Stomach (tissue), 9 donors: ENCODE results near the gene PRELID1. TPM values are rescaled to one million over a fixed set of nuclear protein-coding genes. Genes with fewer than 3 reads are reported as not detected.

Experiments
- DNase-seq, 2 donors: peaks; one replicate each; pipeline versions ENCODE4 v3.0.0 to v3.0.0-alpha.2; 2013 to 2019
- H3K27ac ChIP-seq, 5 donors: fragments of 200-600 bp in 4 of 5; sonication (generic) in 4 of 5; one replicate each; pipeline ENCODE4 v1.5.1; 2013 to 2019; ENCODE audit warnings: mild to moderate bottlenecking in 1 of 5, moderate library complexity in 1 of 5
- H3K27me3 ChIP-seq, 3 donors: fragments of 200-600 bp; sonication (generic); one replicate each; pipeline ENCODE4 v1.5.1; 2017 to 2019; ENCODE audit warnings: mixed run types in 1 of 3
- H3K36me3 ChIP-seq, 4 donors: fragments of 200-600 bp; sonication (generic); 1 replicate in 3 of 4; 2 replicates in 1 of 4; pipeline ENCODE4 v1.5.1; 2016 to 2019
- H3K4me1 ChIP-seq, 4 donors: fragments of 200-600 bp; sonication (generic); one replicate each; pipeline ENCODE4 v1.5.1; 2016 to 2019
- H3K4me3 ChIP-seq, 4 donors: fragments of 200-600 bp; sonication (generic) in 3 of 4; one replicate each; pipeline ENCODE4 v1.5.1; 2016 to 2019; ENCODE audit warnings: mild to moderate bottlenecking in 1 of 4
- H3K9me3 ChIP-seq, 4 donors: fragments of 200-600 bp; sonication (generic); one replicate each; pipeline ENCODE4 v1.5.1; 2016 to 2019
- EP300 ChIP-seq: sonication (generic); formaldehyde crosslinking; IDR thresholded peaks from one replicate; pipeline ENCODE4 v1.6.1; 2017; ENCODE audit warnings: antibody characterized with exemption
- POLR2A ChIP-seq, 4 donors: fragments of 450-650 bp; IDR thresholded peaks; one replicate each; pipeline ENCODE4 v1.6.1; 2016; ENCODE audit warnings: antibody characterized with exemption in 4 of 4, control low read depth in 2 of 4, mild to moderate bottlenecking in 1 of 4, moderate library complexity in 1 of 4
- POLR2AphosphoS5 ChIP-seq, 3 donors: sonication (generic); formaldehyde crosslinking; IDR thresholded peaks; one replicate each; pipeline ENCODE4 v1.6.1; 2016; ENCODE audit warnings: antibody characterized with exemption in 3 of 3
- WGBS, 5 donors: extraction: QIAGEN DNeasy Blood & Tissue Kit in 3 of 5; methylation state at CpG; one replicate each; pipeline versions ENCODE4 v1.1.5 to v1.1.7; 2013 to 2018; 5-methylcytosine and 5-hydroxymethylcytosine counted together
- intact Hi-C: fragments of 100-400 bp; cut with DNase I; formaldehyde crosslinking; loops from one replicate; pipeline ENCODE4 v1.15.1; 2023; ENCODE audit warnings: low total_unique reads
- polyA plus RNA-seq, 3 donors: library from polyadenylated mRNA; stranded (reverse); fragments of 200-250 nt; gene quantifications; one replicate each; pipeline ENCODE4 v1.2.3, GENCODE V29; 2013
- total RNA-seq, 5 donors: library from RNA; depleted of rRNA; stranded (reverse); fragments of >200 nt; gene quantifications; one replicate each; pipeline versions ENCODE4 v1.1.0 to v1.2.3, GENCODE V29; 2014 to 2016
- TF ChIP-seq, protein P1 (sequence below), 7 experiments: fragments of 450-650 bp in 4 of 7; fragments of 200-600 bp in 3 of 7; sonication (generic) in 3 of 7; IDR thresholded peaks; one replicate each; pipeline ENCODE4 v1.5.1; 2016 to 2019; ENCODE audit warnings: antibody characterized with exemption in 7 of 7, control low read depth in 2 of 7, mild to moderate bottlenecking in 1 of 7
- donor health status: healthy with polysubstance abuse.
- donor health status: Bipolar disorder and iron deficiency.
- donor health status: healthy.

The PRELID1 gene
- total and polyA plus RNA-seq, 8 donors = 82.4 to 201 (median 135) TPM

DNA sequence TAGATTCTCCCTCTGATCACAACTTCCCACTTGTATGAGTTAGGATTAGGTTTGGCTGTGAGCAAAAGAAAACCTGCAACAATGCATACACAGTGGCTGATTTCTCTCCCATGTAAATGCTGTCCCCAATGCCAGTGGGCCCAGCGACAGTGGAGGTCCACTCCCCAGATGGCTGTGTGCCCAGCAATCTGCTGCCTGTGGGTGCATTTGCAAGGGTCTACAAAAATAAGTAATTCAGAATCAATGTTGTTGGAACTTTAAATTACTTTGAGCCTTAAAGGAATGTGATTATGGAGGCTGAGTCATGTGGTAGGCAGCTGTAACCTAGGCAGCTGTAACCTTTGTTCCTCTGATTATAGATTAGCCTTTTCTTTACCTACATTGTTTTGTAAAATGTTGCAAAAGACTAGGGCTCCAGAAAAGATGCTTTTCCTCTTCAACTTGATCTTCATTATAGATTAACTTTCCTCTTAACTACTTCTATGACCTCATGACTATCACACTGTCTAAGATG lies 22.3 kb downstream of the PRELID1 start:
- intact Hi-C loops = loop anchor here (10.0 kb wide), 1 partner anchor 49 kb away; no protein-coding TSS in a partner anchor
- peak in 1 of 2 donors; percentile 37 for DNase-seq
- TF ChIP-seq EP300 = no peak
- TF ChIP-seq POLR2AphosphoS5 (IDR thresholded peaks at IDR 0.05) = no peak
- TF ChIP-seq POLR2A (IDR thresholded peaks at IDR 0.05) = no peak
- TF ChIP-seq, protein P1, sequence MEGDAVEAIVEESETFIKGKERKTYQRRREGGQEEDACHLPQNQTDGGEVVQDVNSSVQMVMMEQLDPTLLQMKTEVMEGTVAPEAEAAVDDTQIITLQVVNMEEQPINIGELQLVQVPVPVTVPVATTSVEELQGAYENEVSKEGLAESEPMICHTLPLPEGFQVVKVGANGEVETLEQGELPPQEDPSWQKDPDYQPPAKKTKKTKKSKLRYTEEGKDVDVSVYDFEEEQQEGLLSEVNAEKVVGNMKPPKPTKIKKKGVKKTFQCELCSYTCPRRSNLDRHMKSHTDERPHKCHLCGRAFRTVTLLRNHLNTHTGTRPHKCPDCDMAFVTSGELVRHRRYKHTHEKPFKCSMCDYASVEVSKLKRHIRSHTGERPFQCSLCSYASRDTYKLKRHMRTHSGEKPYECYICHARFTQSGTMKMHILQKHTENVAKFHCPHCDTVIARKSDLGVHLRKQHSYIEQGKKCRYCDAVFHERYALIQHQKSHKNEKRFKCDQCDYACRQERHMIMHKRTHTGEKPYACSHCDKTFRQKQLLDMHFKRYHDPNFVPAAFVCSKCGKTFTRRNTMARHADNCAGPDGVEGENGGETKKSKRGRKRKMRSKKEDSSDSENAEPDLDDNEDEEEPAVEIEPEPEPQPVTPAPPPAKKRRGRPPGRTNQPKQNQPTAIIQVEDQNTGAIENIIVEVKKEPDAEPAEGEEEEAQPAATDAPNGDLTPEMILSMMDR (IDR thresholded peaks at IDR 0.05) = no peak
- Histone ChIP-seq H3K36me3 (peaks cover 8 to 39% (median 33%) of the 10 kb centered on the region in 4 donors), H3K9me3 (no peaks in the 10 kb centered on the region), H3K4me1 (peaks cover 0 to 12% (median 6%) of the 10 kb centered on the region in 4 donors), H3K4me3 (no peak overlapping the region), H3K27ac (peak overlapping the region in 1 of 5 donors; percentile 43), H3K27me3 (no peaks in the 10 kb centered on the region)
- 29 to 75% (median 50%) methylated on average over 1 of the region's 1 CpG for WGBS, 5 donors

DNA sequence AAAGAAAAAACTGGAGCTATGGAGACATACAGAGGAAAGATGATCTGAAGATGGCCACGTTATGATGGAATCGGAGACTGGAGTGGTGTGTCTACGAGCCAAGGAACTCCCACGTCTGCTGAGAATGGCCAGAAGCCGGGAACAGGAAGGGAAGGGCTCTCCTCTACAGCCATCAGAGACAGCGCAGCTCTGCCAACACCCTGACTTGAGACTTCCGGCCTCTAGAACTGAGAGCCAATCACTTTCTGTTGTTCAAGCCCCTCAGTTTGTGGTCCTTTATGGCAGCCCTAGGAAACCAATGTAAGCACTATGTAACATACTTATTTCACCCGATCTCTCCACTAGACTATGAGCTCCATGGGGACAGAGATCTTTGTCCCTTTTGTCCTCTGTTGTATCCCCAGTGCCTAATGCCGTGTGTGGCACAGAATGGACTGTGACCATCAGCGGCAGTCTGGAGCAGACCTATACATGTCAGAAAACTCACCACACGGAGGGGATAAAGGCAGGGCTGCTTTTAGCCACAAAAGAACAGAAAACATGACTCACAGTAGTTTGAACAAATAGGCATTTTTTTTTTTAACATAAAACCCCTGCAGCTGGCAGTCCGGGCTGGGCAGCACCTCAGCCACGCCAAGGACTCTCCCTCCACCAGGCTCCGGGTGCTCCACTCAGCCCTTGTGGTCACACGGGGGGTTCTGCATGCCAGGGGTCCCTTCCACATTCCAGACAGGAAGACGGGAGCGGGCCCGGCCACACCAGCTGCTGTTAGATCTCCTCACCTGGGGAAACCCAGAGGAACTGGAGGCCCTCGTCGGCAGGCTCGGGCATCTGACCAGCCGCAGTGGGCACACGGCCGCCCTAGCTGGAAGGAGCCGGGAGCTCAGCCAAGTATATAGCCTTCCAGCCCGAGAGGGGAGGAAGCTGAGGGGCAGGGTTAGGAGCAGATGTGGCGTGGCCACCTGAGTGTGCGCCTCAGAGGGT lies 24.2 kb downstream of the PRELID1 start:
- Histone ChIP-seq H3K9me3 (no peaks in the 10 kb centered on the region), H3K4me1 (peaks cover 0 to 12% (median 6%) of the 10 kb centered on the region in 4 donors), H3K4me3 (no peak overlapping the region), H3K36me3 (peaks cover 11 to 58% (median 50%) of the 10 kb centered on the region in 4 donors), H3K27ac (peak overlapping the region in 2 of 5 donors; percentile 34 to 45), H3K27me3 (no peaks in the 10 kb centered on the region)
- 68 to 82% (median 78%) methylated on average over 23 to 28 of the region's 28 CpGs for WGBS, 5 donors
- intact Hi-C loops = loop anchor here (10.0 kb wide), 1 partner anchor 47 kb away; no protein-coding TSS in a partner anchor
- DNase-seq = peak in 1 of 2 donors; percentile 66
- TF ChIP-seq, protein P1 (IDR thresholded peaks at IDR 0.05) = no peak
- no peak for TF ChIP-seq EP300
- TF ChIP-seq POLR2A (IDR thresholded peaks at IDR 0.05) = no peak
- no peak for TF ChIP-seq POLR2AphosphoS5 (IDR thresholded peaks at IDR 0.05)

GRCh38 chr5:177328545-177329231 lies 25.1 kb downstream of the PRELID1 start:
- intact Hi-C loops = loop anchor here (10.0 kb wide), 1 partner anchor 46 kb away; no protein-coding TSS in a partner anchor
- TF ChIP-seq EP300 (no peak), POLR2A (IDR thresholded peaks at IDR 0.05) (no peak), POLR2AphosphoS5 (IDR thresholded peaks at IDR 0.05) (no peak)
- TF ChIP-seq, protein P1 (IDR thresholded peaks at IDR 0.05) = no peak
- Histone ChIP-seq H3K4me1 (peaks cover 0 to 12% (median 6%) of the 10 kb centered on the region in 4 donors), H3K27ac (peak overlapping the region in 1 of 5 donors; percentile 45), H3K36me3 (peaks cover 20 to 65% (median 59%) of the 10 kb centered on the region in 4 donors), H3K4me3 (no peak overlapping the region), H3K9me3 (no peaks in the 10 kb centered on the region), H3K27me3 (no peaks in the 10 kb centered on the region)
- 86 to 94% (median 90%) methylated on average over 19 of the region's 19 CpGs for WGBS, 5 donors
- DNase-seq = no peak

GRCh38 chr5:177329883-177330282 lies 26.3 kb downstream of the PRELID1 start:
- H3K4me3 ChIP-seq = no peak overlapping the region
- intact Hi-C loops = loop anchor here (10.0 kb wide), 1 partner anchor 45 kb away; no protein-coding TSS in a partner anchor
- 79 to 90% (median 88%) methylated on average over 5 to 6 of the region's 6 CpGs for WGBS, 5 donors
- no peaks in the 10 kb centered on the region for H3K27me3 ChIP-seq
- no peak overlapping the region for H3K27ac ChIP-seq
- no peak for TF ChIP-seq POLR2AphosphoS5 (IDR thresholded peaks at IDR 0.05)
- no peak for TF ChIP-seq EP300
- no peak for TF ChIP-seq POLR2A (IDR thresholded peaks at IDR 0.05)
- TF ChIP-seq, protein P1 (IDR thresholded peaks at IDR 0.05) = no peak
- no peak for DNase-seq
- peaks cover 32 to 70% (median 66%) of the 10 kb centered on the region in 4 donors for H3K36me3 ChIP-seq
- no peaks in the 10 kb centered on the region for H3K9me3 ChIP-seq
- H3K4me1 ChIP-seq = peaks cover 0 to 12% (median 6%) of the 10 kb centered on the region in 4 donors
